ENCODE data around the gene CCDC127.

DNA sequence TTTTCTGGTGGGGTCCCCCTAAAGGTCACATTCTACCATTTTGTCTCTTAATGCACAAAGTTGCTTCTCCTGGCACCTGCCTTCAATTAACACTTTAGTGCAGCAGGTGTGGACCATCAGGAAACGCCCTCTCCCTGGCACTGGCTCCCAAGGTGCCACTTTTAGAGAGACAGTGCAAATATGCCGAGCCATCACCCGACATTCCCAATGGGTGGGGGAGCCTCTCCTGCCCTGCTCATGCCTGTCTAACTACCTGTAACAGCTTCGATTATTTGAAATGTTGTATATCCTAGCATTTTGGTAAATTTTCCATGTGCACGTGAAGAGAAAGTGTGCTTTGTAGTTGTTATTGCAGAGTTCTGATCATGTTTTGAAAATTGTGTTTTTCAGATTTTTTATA lies 39.8 kb downstream of the CCDC127 start:
- TF ChIP-seq SUZ12 (IDR thresholded peaks at IDR 0.05; ENCODE audit: extremely low read depth, insufficient read depth, insufficient read length) (no peak), YY1 (IDR thresholded peaks at IDR 0.05; ENCODE audit: insufficient read depth, insufficient read length) (no peak), ZNF274 (IDR thresholded peaks at IDR 0.05; ENCODE audit: low read depth, low read length) (no peak)
